Endothelial cell of umbilical vein (primary cell): ENCODE results near the gene METTL13. TPM values are rescaled to one million over a fixed set of nuclear protein-coding genes. Genes with fewer than 3 reads are reported as not detected.

Source experiments
- BruUV-seq: library from RNA; stranded (reverse); fragments of 400-500 nt; replicated peaks from 2 replicates; lab custom pipeline; 2021; lab: Mats Ljungman, UMichigan
- CTCF ChIA-PET: fragments of 300-600, 350-600 bp; sonication (Branson Sonifier 250); formaldehyde crosslinking; loops from one replicate; lab custom pipeline; 2021; ENCODE audit warnings: antibody characterized with exemption, inconsistent platforms; lab: Charles Lee
- POLR2A ChIA-PET: fragments of 300-600, 350-600 bp; sonication (Branson Sonifier 250); formaldehyde crosslinking; loops from one replicate; lab custom pipeline; 2021; ENCODE audit warnings: antibody characterized with exemption, inconsistent platforms; lab: Charles Lee
- DNase-seq: peaks from one replicate; pipeline ENCODE4 v3.0.0-alpha.2; 2011; ENCODE audit warnings: low read depth, low spot score
- FAIRE-seq: peaks from 2 replicates; lab custom pipeline; 2011; peaks lifted over from hg19 to GRCh38; lab: Jason Lieb, UNC
- H2AFZ ChIP-seq: 2 replicates; pipeline ENCODE4 v1.6.0; 2012; ENCODE audit warnings: low read depth, low read length, control low read depth, inconsistent platforms
- H3K27ac ChIP-seq: 2 replicates; pipeline ENCODE4 v1.5.1; 2011; ENCODE audit warnings: low read depth, mild to moderate bottlenecking, control low read depth, low read length, moderate library complexity; ENCODE audit not compliant: insufficient read depth
- H3K27me3 ChIP-seq, 2 experiments: 2 replicates each; pipeline versions ENCODE4 v1.6.0 to v1.6.1; 2011; ENCODE audit warnings: low read length in 2 of 2, mixed read lengths in 1 of 2; ENCODE audit not compliant: control insufficient read depth in 2 of 2, insufficient read depth in 2 of 2
- H3K36me3 ChIP-seq, 2 experiments: 2 replicates in 1 of 2; 3 replicates in 1 of 2; pipeline ENCODE4 v1.5.1; 2011; ENCODE audit warnings: low read length in 2 of 2, mild to moderate bottlenecking in 1 of 2, moderate library complexity in 1 of 2; ENCODE audit not compliant: control insufficient read depth in 2 of 2, insufficient read depth in 2 of 2; ENCODE audit errors: extremely low read depth in 1 of 2
- H3K4me1 ChIP-seq: 3 replicates; pipeline ENCODE4 v1.5.1; 2011; ENCODE audit warnings: mild to moderate bottlenecking, low read length; ENCODE audit not compliant: control insufficient read depth, insufficient read depth; ENCODE audit errors: extremely low read depth
- H3K4me2 ChIP-seq: 2 replicates; pipeline ENCODE4 v1.6.1; 2011; ENCODE audit warnings: low read length, control low read depth, mixed read lengths; ENCODE audit not compliant: insufficient read depth
- H3K4me3 ChIP-seq, 3 experiments: fragments of 200-600 bp in 1 of 3; sonication (generic), shearing (Covaris generic) in 1 of 3; replicated peaks in 1 of 3; 2 replicates each; pipeline ENCODE4 v1.5.1; 2011 to 2016; ENCODE audit warnings: control low read depth in 3 of 3, low read length in 3 of 3, mild to moderate bottlenecking in 2 of 3, inconsistent platforms in 1 of 3, low read depth in 1 of 3, moderate library complexity in 1 of 3; ENCODE audit not compliant: insufficient read depth in 1 of 3
- H3K79me2 ChIP-seq: 2 replicates; pipeline ENCODE4 v1.6.0; 2012; ENCODE audit warnings: low read length, inconsistent platforms; ENCODE audit not compliant: control insufficient read depth, insufficient read depth
- H3K9ac ChIP-seq: replicated peaks from 2 replicates; pipeline ENCODE3; 2011; ENCODE audit warnings: low read length, control low read depth; ENCODE audit not compliant: insufficient read depth; ENCODE audit errors: extremely low read depth
- H3K9me1 ChIP-seq: replicated peaks from 3 replicates; pipeline ENCODE4 v1.6.0; 2011; ENCODE audit warnings: mild to moderate bottlenecking, low read length; ENCODE audit not compliant: control insufficient read depth, insufficient read depth; ENCODE audit errors: extremely low read depth
- H3K9me3 ChIP-seq: replicated peaks from 2 replicates; pipeline ENCODE4 v1.5.1; 2012; ENCODE audit warnings: low read length, inconsistent platforms; ENCODE audit not compliant: control insufficient read depth, insufficient read depth
- H4K20me1 ChIP-seq: replicated peaks from 2 replicates; pipeline ENCODE3; 2011; ENCODE audit warnings: mild to moderate bottlenecking, low read length; ENCODE audit not compliant: control insufficient read depth, insufficient read depth; ENCODE audit errors: extremely low read depth
- EZH2 ChIP-seq: IDR thresholded peaks from 2 replicates; pipeline ENCODE4 v1.6.1; 2012; ENCODE audit warnings: borderline replicate concordance, low read depth, mild to moderate bottlenecking, moderate library complexity, low read length, inconsistent platforms; ENCODE audit not compliant: severe bottlenecking
- FOS ChIP-seq: IDR thresholded peaks from 2 replicates; pipeline ENCODE4 v1.6.1; 2011; ENCODE audit warnings: mild to moderate bottlenecking, low read length, moderate library complexity, borderline replicate concordance; ENCODE audit not compliant: insufficient read depth
- JUN ChIP-seq: IDR thresholded peaks from 2 replicates; pipeline ENCODE4 v1.6.1; 2011; ENCODE audit warnings: borderline replicate concordance, low read depth; ENCODE audit not compliant: insufficient read length, insufficient read depth
- MAX ChIP-seq: IDR thresholded peaks from 2 replicates; pipeline ENCODE4 v1.6.1; 2011; ENCODE audit not compliant: insufficient read depth, insufficient read length
- MYC ChIP-seq: IDR thresholded peaks from one replicate; pipeline ENCODE4 v1.6.1; 2011; ENCODE audit warnings: mild to moderate bottlenecking, low read depth, low read length
- POLR2A ChIP-seq: IDR thresholded peaks from 2 replicates; pipeline ENCODE4 v1.6.1; 2012; ENCODE audit warnings: low read depth, mild to moderate bottlenecking, control low read depth, low read length
- POLR2AphosphoS5 ChIP-seq: IDR thresholded peaks from 2 replicates; pipeline ENCODE4 v1.6.1; 2012; ENCODE audit warnings: low read depth, mild to moderate bottlenecking, control low read depth, low read length, moderate library complexity; ENCODE audit not compliant: insufficient read depth
- dilution Hi-C: fragments of 300-500 bp; cut with MboI; formaldehyde crosslinking; loops from one replicate; pipeline ENCODE4 v1.15.0; 2019; ENCODE audit warnings: low sequenced_read_pairs; ENCODE audit not compliant: extremely low pct_ligation_motif_present
- intact Hi-C: fragments of 100-400 bp; cut with micrococcal nuclease; formaldehyde crosslinking; loops from one replicate; pipeline ENCODE4 v1.10.0; 2022
- polyA plus RNA-seq, 4 experiments: library from polyadenylated mRNA; depleted of rRNA in 3 of 4; stranded (reverse) in 3 of 4; unstranded in 1 of 4; fragments of >200 nt; gene quantifications; 2 replicates each; pipeline versions ENCODE4 v1.2.1 to v1.2.3, GENCODE V29; 2011 to 2012; ENCODE audit warnings: missing spikeins in 1 of 4
- total RNA-seq: library from RNA; stranded (reverse); gene quantifications from 2 replicates; pipeline ENCODE4 v1.2.3, GENCODE V29; 2021
- TF ChIP-seq, protein P1 (sequence below), 2 donors: IDR thresholded peaks; 1 replicate in 1 of 2; 2 replicates in 1 of 2; pipeline ENCODE4 v1.5.1; 2011; ENCODE audit warnings: low read length in 2 of 2, mild to moderate bottlenecking in 2 of 2, moderate library complexity in 2 of 2, control low read depth in 1 of 2, inconsistent platforms in 1 of 2, low read depth in 1 of 2; ENCODE audit not compliant: insufficient read depth in 1 of 2; ENCODE audit errors: extremely low read depth in 1 of 2

The METTL13 gene
- total and polyA plus RNA-seq, 2 donors (not counting 3 experiments of a cell fraction or from before 2014, with no cell fraction given), result 21.2 to 26.5 TPM

GRCh38 chr1:171762143-171762563 lies 19.3 kb upstream of the METTL13 start:
- Histone ChIP-seq H3K9ac (no peak overlapping the region), H3K4me3 (no peak overlapping the region), H4K20me1 (no peaks in the 10 kb centered on the region), H3K79me2 (no peaks in the 10 kb centered on the region), H3K9me1 (no peaks in the 10 kb centered on the region), H3K27ac (no peak overlapping the region), H3K4me1 (peaks cover under 1% of the 10 kb centered on the region), H2AFZ (no peak overlapping the region), H3K4me2 (no peak overlapping the region), H3K36me3 (no peaks in the 10 kb centered on the region), H3K27me3 (peaks cover 5 to 14% of the 10 kb centered on the region in 2 experiments), H3K9me3 (no peaks in the 10 kb centered on the region)
- BruUV-seq, result no TSS peak
- POLR2A ChIA-PET, result no interaction called here
- TF ChIP-seq POLR2A (no peak), MYC (no peak), MAX (no peak), JUN (no peak), FOS (no peak), POLR2AphosphoS5 (no peak)
- no peak for FAIRE-seq
- intact Hi-C loops, result no loop called here
- dilution Hi-C loops, result no loop called here
- no peak for DNase-seq
- CTCF ChIA-PET, result interaction anchor here (0.9 to 1.0 kb wide), 2 partner anchors 15 to 39 kb away, joined by 3 read pairs; no protein-coding TSS in a partner anchor

DNA sequence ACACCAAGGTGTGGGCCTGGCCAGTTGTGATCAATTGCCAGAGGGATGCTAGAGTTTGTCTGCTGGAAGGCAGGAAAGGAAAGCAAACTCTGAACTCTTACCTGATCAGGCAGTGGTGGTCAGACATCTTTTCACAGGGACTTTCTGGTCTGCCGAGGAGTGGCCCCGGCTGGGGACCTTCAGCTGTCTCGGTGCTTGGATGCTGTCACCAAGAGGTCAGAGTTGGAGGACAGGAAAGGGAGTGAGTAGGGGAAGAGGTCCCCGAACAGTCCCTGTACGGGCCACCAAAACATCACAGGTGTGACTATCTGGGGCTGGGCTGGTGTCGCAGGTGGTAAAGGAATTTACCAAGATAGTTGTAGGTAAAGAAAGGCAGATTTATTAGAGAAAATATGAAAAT lies 17.7 kb upstream of the METTL13 start:
- DNase-seq, result no peak
- H4K20me1 ChIP-seq, result no peaks in the 10 kb centered on the region
- dilution Hi-C loops (no loop called here), intact Hi-C loops (no loop called here)
- H3K9me1 ChIP-seq, result no peaks in the 10 kb centered on the region
- CTCF ChIA-PET, result no interaction called here
- H3K4me2 ChIP-seq, result no peak overlapping the region
- POLR2A ChIA-PET, result no interaction called here
- H3K27me3 ChIP-seq, result peaks cover 4 to 8% of the 10 kb centered on the region in 2 experiments
- no peak for FAIRE-seq
- TF ChIP-seq MYC, result no peak
- TF ChIP-seq, protein P1, sequence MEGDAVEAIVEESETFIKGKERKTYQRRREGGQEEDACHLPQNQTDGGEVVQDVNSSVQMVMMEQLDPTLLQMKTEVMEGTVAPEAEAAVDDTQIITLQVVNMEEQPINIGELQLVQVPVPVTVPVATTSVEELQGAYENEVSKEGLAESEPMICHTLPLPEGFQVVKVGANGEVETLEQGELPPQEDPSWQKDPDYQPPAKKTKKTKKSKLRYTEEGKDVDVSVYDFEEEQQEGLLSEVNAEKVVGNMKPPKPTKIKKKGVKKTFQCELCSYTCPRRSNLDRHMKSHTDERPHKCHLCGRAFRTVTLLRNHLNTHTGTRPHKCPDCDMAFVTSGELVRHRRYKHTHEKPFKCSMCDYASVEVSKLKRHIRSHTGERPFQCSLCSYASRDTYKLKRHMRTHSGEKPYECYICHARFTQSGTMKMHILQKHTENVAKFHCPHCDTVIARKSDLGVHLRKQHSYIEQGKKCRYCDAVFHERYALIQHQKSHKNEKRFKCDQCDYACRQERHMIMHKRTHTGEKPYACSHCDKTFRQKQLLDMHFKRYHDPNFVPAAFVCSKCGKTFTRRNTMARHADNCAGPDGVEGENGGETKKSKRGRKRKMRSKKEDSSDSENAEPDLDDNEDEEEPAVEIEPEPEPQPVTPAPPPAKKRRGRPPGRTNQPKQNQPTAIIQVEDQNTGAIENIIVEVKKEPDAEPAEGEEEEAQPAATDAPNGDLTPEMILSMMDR (IDR thresholded peaks at IDR 0.05; ENCODE audit: extremely low read depth in 1 of 2, insufficient read depth in 1 of 2, low read depth in 1 of 2, low read length in 2 of 2), result no peak
- TF ChIP-seq POLR2A, result no peak
- TF ChIP-seq FOS, result no peak
- no peak for TF ChIP-seq EZH2
- TF ChIP-seq MAX, result no peak
- no peak for TF ChIP-seq POLR2AphosphoS5
- H3K4me1 ChIP-seq, result peaks cover 3% of the 10 kb centered on the region
- H3K9ac ChIP-seq, result no peak overlapping the region
- no peak overlapping the region for H2AFZ ChIP-seq
- BruUV-seq, result no TSS peak
- H3K9me3 ChIP-seq, result no peaks in the 10 kb centered on the region
- no peak overlapping the region for H3K4me3 ChIP-seq
- H3K79me2 ChIP-seq, result no peaks in the 10 kb centered on the region
- no peak overlapping the region for H3K27ac ChIP-seq
- no peaks in the 10 kb centered on the region for H3K36me3 ChIP-seq
